ENCODE results near the gene DEGS2. TPM values are rescaled to one million over a fixed set of nuclear protein-coding genes. Genes with fewer than 3 reads are reported as not detected.

DEGS2 gene
- total and polyA plus RNA-seq, 2 of the 13 experiments (the other 11 are each of a cell fraction or from before 2014, with no cell fraction given), result 0.09 TPM

GRCh38 chr14:100115726-100116125 lies 43.7 kb downstream of the DEGS2 start:
- ATAC-seq (no peak), FAIRE-seq (no peak), DNase-seq (ENCODE audit: low spot score) (no peak)
- H3K4me3 ChIP-seq (replicated peaks in 1 of 3; ENCODE audit: insufficient read depth in 1 of 3, low read depth in 2 of 3, low read length in 3 of 3), result no peak overlapping the region
- no peak overlapping the region for H3K4me2 ChIP-seq (ENCODE audit: low read depth, low read length)
- in situ Hi-C loops (cut with HindIII; ENCODE audit: extremely low pct_ligation_motif_present, low pct_unique_long_range_greater_than_20kb), result no loop called here
- no peak for TF ChIP-seq XBP1 (CRISPR knock-in tag; IDR thresholded peaks at IDR 0.05)
- TF ChIP-seq RORA (CRISPR knock-in tag; IDR thresholded peaks at IDR 0.05), result no peak
- TF ChIP-seq, protein P1, sequence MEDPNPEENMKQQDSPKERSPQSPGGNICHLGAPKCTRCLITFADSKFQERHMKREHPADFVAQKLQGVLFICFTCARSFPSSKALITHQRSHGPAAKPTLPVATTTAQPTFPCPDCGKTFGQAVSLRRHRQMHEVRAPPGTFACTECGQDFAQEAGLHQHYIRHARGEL (CRISPR knock-in tag; IDR thresholded peaks at IDR 0.05), result no peak
- no peak for TF ChIP-seq JUN (CRISPR knock-in tag; IDR thresholded peaks at IDR 0.05)
- no peak for TF ChIP-seq ZKSCAN1 (IDR thresholded peaks at IDR 0.05; ENCODE audit: low read length)
- no peak for TF ChIP-seq ZNF746 (CRISPR knock-in tag; IDR thresholded peaks at IDR 0.05)
- no peak for TF ChIP-seq ZBTB33 (CRISPR knock-in tag; IDR thresholded peaks at IDR 0.05)
- TF ChIP-seq ZNF564 (CRISPR knock-in tag; IDR thresholded peaks at IDR 0.05), result no peak
- TF ChIP-seq NPAS2 (CRISPR knock-in tag; IDR thresholded peaks at IDR 0.05; ENCODE audit: borderline replicate concordance), result no peak
- TF ChIP-seq TOPORS (CRISPR knock-in tag; IDR thresholded peaks at IDR 0.05), result no peak
- TF ChIP-seq MED13 (CRISPR knock-in tag; IDR thresholded peaks at IDR 0.05), result no peak
- no peak for TF ChIP-seq ZNF33A (CRISPR knock-in tag; IDR thresholded peaks at IDR 0.05; ENCODE audit: borderline replicate concordance)
- TF ChIP-seq PTBP1 (IDR thresholded peaks at IDR 0.05; ENCODE audit: low read depth, low read length, poor library complexity, severe bottlenecking), result no peak
- TF ChIP-seq MXD4 (CRISPR knock-in tag; IDR thresholded peaks at IDR 0.05), result no peak
- TF ChIP-seq ZNF124 (CRISPR knock-in tag; IDR thresholded peaks at IDR 0.05), result no peak
- no peak for TF ChIP-seq PLSCR1 (CRISPR knock-in tag; IDR thresholded peaks at IDR 0.05; ENCODE audit: borderline replicate concordance)
- no TSS peak for BruUV-seq (replicated peaks)
- no peaks in the 10 kb centered on the region for H4K20me1 ChIP-seq (ENCODE audit: insufficient read depth, low read length)
- no peaks in the 10 kb centered on the region for H3K9me3 ChIP-seq (ENCODE audit: low read length)
- 85% methylated on average over 8 of the region's 8 CpGs for WGBS (ENCODE audit: low lambda C conversion rate)
- H3K27ac ChIP-seq (ENCODE audit: extremely low read length, insufficient read depth, low read length), result no peak overlapping the region
- H3K9ac ChIP-seq (ENCODE audit: insufficient read depth, low read depth, low read length), result no peak overlapping the region
- ChIA-PET POLR2A (no interaction called here), CTCF (ENCODE audit: low intra/inter-chr PET ratio, low total read pairs) (no interaction called here)
- H3K4me1 ChIP-seq (ENCODE audit: insufficient read depth, low read length), result peaks cover 6% of the 10 kb centered on the region; the same call in 1 of the 2 replicates
- intact Hi-C loops (cut with micrococcal nuclease; ENCODE audit: unreplicated experiment), result no loop called here
- no peaks in the 10 kb centered on the region for H3K79me2 ChIP-seq (ENCODE audit: insufficient read depth, low read length)
- no peaks in the 10 kb centered on the region for H3K27me3 ChIP-seq (ENCODE audit: control insufficient read depth in 1 of 2, insufficient read depth in 2 of 2, low read length in 2 of 2)
- no peak overlapping the region for H2AFZ ChIP-seq (ENCODE audit: low read length)
- no peaks in the 10 kb centered on the region for H3K36me3 ChIP-seq (replicated peaks in 1 of 2; ENCODE audit: control insufficient read depth in 1 of 2, insufficient read depth in 2 of 2, low read length in 2 of 2)

Measured in HepG2 (cell line).